SKM-1 treated with dmso at 0.1 percent for 144 hours (cell line): ENCODE measurements around the gene GARIN5B.

Experiments
- DNase-seq: peaks from one replicate; lab custom pipeline; 2025; ENCODE audit not compliant: unreplicated experiment; lab: John Stamatoyannopoulos, UW

GARIN5B gene

DNA sequence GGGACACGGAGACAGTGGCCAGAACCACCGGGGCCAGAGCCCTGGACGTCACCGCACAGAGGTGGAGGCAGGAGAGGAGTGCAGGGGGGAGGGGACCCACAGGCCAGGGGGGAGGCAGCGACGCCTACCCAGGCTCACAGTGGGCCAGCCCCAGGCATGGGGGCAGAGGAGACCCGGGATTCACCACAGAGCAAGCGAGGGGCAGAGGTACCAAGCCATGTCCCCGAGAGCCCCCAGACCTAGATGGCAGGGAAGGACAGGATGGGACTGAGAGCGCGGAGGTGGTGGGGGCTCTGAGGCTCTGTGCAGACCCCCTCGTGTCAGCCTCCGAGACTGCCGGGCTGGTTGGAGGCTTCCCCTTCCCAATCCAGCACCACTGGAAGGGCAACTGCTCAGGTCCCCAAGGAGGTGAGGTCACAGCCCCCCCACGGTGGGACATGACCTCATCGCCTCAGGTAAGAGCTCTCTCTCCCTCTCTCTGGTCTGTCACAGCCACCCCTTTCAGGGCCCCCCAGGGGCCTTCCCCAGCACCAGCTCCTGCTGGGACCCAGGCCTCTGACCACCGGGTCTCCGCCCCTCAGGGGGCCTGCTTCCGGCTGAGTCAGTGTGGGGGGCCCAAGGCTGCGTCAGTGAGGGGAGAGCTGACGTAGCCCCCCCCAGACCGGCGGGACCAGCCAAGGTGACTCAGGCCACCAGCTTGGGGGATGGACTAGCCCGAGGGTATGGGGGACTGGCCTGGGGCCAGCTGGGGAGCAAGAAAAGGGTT is 9.4 kb upstream of the GARIN5B start:
- no peak for DNase-seq

DNA sequence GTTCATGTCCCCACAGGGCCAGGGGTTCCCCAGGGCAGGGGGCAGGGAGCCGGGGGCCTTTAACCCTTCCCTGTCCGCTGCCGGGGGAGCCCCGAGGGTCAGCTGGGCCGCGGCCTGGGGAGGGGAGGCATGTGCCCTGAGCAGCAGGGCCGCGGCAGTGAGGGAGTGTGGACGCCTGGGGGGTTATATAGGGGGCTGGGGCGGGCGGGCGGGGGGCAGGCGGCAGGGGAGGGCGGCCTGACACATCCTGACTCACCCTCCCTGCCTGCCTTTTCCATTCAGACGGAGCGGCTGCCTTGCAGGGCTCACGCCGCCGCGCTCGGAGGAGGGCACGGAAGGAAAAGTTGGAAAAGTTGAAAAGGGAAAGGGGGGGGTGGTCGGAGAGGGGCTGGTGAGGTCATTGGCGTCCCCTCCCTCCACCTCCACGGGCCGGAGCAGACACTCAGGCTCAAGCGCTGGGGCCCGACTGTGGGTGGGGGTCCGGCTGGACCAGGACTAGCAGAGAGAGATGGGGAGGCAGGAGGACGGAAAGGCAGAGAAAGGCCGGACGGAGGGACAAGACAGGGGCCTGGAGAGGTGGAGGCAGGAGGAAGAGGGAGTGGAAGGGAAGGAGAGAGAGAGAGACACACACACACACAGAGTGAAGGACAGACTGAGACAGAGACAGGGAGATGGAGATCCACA is 7.4 kb upstream of the GARIN5B start, which contains the start of gene IL11:
IL11 (minus strand) TSS at position 159 of the 684 bp plus-strand sequence; CDS start at position 6, 153 bp downstream.
- no peak for DNase-seq

DNA sequence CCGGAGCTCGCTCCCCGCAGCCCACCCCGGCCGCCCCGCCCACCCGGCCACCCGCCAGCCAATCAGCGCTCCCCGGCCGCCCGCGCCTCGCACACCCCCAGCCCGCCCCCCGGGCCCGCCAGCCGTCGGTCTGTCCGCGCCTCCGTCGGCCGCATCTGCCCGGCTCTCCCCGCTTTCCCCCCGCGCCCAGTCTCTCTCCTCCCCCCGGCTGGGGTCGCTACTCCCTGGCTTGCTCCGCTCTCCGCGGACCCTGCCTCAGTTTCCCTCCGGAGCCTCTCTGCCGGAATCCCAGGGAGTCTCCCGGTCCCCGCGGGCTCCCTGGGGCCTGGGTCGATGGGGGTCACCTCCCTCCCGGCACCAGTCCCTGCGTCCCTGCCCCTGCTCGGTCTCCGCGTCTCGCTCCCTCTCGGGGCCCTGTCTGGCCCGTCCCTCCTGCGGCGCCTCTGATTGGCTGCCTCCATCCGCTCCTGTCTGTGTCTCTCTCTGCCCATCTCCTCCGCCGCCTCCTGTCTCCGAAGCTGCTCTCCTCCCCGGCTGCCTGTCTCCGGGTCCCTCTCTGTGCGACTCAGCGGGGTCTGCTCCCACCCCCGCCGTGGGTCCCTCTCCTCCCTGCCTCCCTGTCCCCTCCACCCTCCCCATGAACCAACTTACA is 6.7 kb upstream of the GARIN5B start:
- no peak for DNase-seq

DNA sequence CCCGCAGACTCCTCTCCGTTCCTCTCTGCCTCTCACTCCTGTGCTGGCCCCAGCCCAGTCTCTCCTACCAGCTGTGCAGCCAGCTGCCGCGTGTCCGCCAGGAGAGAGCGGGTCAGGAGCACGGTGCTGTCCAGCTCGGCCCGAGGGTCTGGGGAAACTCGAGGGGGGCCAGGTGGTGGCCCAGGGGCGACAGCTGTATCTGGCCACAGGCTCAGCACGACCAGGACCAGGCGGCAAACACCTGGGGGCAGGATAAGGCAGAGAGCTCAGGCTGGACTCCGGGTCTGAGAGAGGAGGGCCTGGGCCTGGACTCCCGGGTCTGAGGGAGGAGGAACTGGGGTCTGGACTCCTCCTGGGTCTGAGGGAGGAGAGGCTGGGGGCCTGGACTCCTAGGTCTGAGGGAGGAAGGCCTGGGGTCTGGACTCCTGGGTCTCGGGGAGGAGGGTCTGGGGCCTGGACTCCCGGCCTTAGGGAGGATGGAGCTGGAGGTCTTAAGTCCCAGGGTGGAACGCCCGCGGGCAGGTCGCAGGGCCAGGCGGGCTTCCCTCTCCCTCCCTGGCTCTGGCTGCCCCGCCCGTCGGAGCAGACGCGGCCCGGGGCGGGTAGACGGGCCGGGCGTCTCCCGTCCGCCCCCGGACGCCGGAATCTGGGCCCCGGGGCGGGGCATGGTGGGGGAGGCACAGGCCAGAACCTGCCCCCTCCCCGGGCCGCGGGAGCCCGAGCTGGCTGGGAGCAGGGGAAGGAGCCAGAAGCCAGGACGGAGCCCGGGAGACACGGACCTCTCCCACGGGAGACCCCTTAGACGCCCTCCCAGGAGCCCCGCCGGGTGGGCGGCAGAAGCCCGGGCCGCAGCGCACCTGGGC is 5.9 kb upstream of the GARIN5B start:
- no peak for DNase-seq

DNA sequence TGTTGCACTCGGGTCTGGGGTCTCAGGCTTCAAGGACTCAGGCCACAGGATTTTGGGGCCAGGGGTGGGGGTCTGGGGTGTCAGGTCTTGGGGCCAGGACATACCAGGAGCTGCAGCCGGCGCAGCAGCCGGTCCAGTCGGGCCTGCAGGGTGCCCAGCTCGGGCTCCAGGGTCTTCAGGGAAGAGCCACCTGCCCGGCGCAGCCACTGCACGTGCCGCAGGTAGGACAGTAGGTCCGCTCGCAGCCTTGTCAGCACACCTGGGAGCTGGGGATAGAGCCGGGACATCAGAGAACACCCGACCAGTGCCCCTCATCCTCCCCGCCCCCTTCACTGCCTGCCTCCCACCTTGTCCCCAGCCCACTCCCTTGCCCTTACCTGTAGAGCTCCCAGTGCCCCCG is 5.0 kb upstream of the GARIN5B start:
- no peak for DNase-seq

DNA sequence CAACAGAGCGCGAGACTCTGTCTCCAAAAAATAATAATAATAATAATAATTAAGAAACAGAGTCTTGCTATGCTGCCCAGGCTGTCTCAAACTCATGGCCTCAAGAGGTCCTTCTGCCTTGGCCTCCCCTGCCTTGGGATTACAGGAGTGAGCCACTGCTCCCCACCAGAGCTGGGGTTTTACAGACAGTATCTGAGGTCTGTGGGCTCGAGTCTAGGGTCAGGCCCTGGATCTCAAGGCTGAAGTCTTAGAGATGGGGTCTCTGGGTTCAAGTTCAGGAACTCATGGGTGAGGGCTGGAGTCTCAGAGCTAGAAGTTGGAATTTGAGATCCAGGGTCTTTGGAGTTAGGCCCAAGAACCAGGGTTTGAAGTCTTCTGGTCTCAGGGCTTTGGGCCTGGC is 3.7 kb upstream of the GARIN5B start:
- DNase-seq = no peak

DNA sequence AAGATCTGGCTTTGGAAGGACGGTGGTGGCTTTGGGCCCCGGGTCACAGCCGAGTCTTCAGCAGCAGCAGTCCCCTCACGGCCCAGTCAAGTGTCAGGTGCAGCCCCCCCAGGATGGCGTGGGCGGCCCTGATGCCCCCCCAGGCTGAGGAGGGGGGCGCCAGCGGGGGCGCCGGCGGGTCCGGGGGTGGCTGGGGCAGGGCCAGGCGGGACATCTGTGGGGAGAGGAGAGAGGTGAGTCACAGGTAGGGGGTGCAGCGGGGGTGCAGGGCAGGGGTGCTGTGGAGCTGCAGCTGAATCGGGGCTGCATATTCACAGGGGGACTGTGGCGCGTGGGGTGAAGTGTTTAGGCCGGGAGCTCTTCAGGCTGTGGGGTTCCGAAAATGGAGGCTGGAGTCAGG is 2.9 kb upstream of the GARIN5B start:
- no peak for DNase-seq

DNA sequence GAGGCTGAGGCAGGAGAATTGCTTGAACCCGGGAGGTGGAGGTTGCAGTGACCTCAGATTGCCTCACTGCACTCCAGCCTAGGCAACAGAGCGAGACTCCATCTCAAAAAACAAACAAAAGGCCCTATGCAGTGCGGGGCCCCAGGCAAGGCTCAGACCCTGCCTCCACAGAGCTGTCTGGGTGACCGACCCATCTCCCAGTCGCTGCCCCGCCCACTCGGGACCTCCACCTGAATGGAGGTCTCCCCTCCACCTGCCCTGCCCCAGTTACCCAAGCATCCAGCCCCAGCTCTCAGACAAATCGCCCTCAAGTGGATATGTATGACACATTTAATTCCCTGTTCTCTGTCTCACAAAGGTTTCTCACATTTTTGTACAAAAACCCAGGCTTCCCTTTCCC is 2.2 kb upstream of the GARIN5B start:
- no peak for DNase-seq

DNA sequence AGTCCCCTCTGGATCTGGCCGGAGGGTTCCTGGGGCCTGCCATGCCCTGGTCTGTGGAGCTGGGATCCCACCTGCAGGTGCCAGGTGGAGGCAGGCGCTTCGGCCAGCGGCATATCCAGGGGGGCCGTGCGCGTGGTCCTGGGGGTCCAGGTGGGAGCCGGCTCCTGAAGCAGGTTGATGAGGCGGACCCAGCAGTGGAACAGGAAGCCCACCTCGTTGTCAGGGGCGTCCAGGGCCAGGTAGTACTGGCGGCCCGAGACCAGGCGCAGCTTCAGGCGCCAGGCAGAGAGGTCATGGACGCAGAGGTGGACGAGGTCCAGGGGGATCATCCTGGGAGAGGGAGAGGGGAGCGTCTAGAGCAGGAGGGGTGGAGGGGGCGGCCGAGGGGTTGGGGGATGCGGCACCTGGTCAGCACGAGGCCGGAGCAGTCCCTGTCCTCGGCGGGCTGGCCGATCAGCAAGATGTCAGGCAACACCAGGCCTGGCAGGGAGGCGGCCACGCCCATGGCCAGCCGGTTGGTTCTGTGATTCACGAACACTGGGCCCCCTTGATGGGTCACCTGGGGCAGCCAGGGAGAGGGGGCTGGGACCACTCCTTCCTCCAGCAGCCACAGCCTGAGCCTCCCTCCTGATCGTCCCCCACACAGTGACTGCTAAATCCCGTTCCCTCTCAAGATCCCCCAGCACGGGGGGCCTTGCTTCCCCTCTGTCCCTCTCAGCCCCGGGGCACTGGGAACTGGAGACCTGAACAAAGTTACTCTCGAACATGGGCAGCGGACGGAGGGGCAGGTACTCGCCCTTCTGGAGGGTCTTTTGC is 678 bp downstream of the GARIN5B start:
- DNase-seq = no peak

DNA sequence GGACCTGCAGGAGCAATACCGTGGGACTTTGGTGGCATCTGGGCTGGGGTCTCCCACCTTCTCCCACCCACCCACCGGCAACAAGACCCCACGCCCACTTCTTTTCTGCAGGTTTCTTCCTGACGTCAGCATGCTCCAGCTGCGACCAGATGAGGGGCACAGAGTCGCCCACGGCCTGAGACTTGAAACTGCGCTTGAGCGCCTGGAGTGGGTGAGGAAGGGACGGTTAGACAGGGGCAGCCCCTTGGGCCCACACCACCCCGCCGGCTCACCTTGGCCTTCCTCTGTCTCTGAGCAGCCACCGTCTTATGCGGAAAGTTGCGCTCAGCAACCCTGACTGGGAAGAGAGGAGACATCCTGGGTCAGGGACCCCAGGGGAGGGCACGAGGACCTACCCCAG is 2.2 kb downstream of the GARIN5B start:
- no peak for DNase-seq

DNA sequence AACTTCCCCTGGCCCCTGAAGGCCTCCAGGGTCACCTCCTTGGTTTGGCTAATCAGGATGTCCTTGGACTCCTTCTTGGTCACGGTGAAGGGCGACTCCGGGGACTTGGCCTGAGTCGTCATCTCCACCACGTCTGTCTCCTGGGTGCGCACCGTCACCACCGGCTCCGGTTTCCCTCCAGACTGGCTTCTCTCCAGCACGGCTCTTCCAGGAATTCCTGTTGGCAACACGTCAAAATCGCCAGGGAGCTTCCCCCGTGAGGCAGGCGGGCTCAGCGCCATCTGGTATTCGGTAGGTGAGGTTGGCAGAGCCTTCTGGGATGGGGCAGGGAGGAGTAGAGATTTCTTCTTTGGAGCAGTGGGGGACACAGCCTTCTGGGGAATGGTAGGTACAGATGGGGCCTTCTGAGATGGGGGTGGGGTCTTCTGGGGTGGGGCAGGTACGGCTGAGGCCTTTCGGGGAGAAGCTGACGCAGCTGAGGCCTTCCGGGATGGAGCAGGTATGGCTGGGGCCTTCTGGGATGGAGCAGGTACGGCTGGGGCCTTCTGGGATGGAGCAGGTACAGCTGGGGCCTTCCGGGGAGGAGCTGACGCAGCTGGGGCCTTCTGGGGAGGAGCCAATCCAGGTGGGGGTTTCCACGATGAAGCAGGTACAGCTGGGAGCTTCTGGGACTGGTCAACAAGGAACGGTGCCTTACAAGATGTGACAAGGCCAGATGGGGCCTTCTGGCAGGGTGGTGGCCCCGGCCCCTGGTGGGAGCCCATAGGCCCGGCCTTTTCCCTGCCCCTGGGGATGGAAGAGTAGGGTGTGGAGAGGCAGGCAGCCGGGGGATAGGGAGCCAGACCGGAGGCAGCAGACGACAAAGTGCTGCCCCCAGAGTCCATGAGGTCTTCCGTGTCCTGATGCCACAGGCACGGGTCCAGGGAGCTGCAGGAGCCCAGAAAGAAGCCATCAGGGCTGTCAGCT is 3.8 kb downstream of the GARIN5B start:
- no peak for DNase-seq

DNA sequence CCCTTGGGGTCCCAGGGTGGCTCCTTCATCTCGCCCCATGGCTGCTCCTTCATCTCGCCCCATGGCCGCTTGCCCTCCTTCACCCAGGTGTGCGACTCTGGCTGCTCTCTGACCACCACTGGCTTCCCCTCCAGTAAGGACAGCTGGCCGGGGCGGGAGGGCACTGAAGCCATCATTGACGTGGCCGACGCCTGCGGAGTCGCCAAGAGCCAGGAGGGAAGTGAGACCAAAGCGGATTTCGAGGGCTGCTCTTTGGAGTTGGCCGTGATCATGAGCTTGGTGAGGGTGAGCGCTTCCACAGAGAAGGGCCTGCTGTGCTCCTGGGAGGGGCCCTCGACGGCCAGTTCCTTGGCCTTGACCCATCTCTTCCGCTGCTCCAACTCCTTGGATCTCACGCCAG is 4.6 kb downstream of the GARIN5B start:
- no peak for DNase-seq

DNA sequence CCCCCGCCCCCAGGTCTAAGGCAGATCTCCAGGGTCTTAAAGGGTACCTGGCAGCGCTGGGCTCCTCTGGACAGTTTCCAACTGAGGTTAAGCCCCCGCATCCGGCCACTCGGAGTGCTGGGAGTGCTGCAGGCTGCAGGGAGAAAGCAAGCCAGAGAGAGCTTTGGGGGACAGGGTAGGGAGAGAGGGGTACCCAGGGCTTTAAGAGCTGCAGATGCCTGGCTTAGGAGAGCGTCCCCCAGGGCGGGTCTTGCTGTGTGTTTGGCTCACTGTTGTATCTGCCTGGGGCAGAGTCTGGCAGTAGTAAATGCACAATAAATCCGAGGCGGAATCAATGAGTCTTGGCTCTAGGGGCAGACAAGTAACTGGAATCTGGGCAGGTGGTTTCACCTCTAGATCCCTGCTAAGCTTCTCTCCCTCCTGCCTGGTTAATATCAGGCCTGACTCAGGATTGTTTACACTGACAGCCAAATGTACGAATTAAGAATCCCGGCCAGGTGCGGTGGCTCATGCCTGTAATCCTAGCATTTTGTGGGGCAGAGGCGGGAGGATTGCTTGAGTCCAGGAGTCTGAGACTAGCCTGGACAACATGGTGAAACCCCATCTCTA is 7.7 kb downstream of the GARIN5B start:
- no peak for DNase-seq

DNA sequence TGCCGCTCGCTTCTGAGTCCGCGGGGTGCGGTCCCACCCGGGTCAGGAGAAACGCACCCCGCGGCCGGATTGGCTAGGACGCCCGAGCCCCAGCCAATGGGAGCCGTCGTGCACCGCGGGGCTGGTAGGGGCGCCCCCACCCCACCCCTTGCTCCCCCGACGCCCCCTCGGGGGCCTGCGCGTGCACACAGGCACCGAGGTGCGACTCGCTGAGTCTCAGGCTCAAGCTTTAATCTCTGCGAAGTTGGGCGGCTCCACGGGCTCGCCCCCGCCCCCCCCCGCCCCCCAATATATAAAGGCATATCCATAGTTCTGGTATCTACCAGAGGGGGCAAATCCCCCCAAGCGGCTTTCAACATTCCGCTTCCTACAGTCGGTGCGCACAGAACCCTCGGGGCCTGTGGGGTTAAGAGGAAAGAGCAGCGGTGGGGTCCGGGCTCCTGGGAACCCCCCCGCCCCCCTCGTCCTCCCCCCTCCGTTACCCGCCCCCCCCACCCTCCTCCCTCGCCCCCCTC is 8.3 kb downstream of the GARIN5B start, which contains the start of gene COX6B2:
COX6B2 (minus strand) TSS at position 22 of the 515 bp plus-strand sequence. CDS start 198 bp downstream, outside the sequence.
- no peak for DNase-seq

DNA sequence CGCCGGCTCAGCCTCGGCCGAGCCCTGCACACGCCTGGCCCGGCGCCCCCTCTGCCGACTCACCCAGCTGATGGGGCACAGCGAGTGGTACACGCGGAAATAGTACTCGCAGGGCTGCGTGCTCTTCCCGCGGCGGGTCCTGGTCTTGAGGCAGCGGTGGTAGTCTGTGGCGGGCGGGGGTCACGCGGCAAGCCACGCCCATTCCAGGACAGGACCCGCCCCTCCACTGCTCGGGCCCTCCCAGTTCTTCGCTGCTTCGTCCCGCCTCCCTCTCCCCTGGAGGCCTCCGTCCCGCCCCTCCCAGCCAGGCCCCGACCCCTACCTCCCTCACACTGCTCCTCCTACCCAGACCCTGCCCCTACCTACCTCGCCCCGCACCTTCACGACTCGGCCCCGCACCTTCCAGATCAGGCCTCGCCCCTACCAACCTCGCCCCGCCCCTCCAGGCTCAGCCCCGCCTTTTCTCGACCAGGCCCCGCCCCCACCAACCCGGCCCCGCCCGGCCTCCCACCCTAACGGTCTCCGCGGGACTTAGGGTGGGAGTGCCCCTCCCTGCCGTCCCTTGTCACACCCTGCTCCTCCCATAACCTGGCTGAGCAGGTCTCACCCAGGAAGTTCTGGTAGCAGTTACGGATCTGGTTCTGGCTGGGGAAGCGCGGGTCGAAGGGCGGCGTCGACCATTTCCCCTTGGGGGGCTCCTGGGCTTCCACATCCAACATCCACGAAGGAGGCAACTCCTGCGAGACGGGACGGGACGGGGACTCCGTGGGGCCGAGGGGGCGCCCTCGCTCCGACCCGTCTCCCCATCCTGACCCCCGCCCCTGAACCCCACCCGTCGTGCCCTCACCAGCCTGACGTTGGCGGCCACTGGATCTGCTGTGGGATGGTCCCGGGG is 9.0 kb downstream of the GARIN5B start:
- peak; percentile 27 for DNase-seq

DNA sequence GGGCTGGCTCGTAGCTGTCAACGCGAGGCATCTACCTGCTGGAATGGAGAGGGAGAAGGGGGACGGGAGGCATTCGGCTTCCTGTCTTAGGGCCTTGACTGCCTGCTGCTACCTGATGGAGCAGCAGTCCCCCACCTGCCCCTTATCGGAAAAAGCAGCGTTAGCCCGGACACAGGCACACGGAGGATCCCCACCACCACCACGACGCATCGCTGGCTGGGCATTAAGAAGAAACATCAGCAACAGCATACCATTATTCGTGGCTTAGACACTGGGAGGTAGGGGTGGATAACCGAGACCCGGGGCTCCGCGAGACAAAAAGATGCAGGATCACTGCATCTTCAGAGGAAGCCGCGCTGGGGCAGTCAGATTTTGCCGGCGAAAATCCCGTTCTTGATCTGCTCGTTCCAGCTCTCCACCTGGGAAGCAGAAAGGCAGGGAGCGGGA is 9.7 kb downstream of the GARIN5B start:
- no peak for DNase-seq

DNA sequence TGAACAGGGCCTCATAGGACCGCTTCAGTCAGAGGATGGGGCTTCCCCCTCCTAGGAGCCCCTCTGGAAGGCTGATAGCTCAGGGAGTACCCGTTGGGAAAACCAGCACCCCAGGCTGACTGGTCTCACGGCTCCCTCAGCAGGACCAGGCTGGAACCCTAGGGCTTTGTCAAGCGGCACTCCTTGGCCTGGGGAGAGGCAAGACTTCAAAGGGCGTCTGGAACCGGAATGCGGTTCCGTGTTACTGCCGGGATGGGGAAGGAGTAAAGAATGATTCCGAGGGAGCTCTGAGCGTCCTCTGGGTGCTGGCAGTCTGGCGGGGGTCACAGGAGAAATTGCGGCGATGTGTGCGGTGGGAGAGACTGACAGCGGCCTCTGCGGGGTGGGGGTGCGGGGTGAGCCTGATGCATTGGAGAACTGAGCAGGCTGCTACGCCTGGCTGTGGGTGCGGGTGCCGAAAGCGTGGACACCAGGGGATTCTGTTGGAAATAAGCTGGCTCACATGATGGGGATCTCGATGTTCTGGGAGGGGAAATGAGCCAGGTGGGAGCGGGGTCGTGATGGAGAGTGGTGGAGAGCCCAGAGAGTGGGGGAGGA is 10.4 kb downstream of the GARIN5B start:
- no peak for DNase-seq
